ENCODE results near the gene ZNF106.

Gene ZNF106

GRCh38 chr15:42364529-42364928, 126.4 kb downstream of the ZNF106 start:
- DNase-seq, result no peak

- DNase-seq, result no peak
Observed at GRCh38 chr15:42363942-42364341, 127.0 kb downstream of the ZNF106 start.

DNA sequence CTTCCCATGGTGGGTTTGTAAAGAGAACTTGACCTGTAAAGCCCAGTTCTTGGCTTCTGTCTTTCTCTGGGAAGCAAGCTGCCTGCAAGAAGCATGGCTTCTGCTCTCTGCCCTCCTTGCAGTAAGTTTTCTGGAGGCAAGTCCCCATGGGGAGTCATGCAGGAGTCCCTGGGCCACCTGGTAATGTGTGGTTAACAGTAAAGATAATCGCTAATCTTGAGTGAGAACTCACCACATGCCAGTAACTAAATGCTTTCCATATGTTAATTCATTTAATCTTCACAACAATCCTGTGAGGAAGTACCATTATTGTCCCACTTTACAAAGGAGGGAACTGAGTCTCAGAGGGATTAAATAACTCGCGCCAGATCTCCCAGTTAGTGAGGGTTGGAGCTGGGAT, 127.5 kb downstream of the ZNF106 start:
- no peak for DNase-seq
